GM19372 (cell line): ENCODE data around the gene SAMD4B.
A peak's percentile ranks its signal among the peaks of the same experiment; 100 is the strongest.
"Not testable (repeated sequence)": the region's sequence is repeated elsewhere in the genome, so short reads cannot be mapped to it uniquely, and the experiment has no call there.

Experiments used
- ATAC-seq: cut with Tn5 transposase; IDR thresholded peaks from one replicate; pipeline ENCODE4 v1.9.1; 2021; ENCODE audit warnings: mild to moderate bottlenecking, low read depth, moderate library complexity; ENCODE audit not compliant: unreplicated experiment

Gene SAMD4B

GRCh38 chr19:39341719-39342604, at the start of gene SAMD4B:
Gene SAMD4B (plus strand): TSS chr19:39342421. CDS start chr19:39356894, 14,473 bp downstream.
- ATAC-seq = peak; percentile 85

GRCh38 chr19:39293394-39293793, 48.8 kb upstream of the SAMD4B start:
- ATAC-seq = no peak

- ATAC-seq = no peak
Observed at GRCh38 chr19:39296055-39296645, 46.1 kb upstream of the SAMD4B start, which contains the start of gene IFNL1. Gene IFNL1 (plus strand): TSS chr19:39296407. CDS start chr19:39296422, 15 bp downstream.

- ATAC-seq = no peak
Observed at GRCh38 chr19:39296906-39297305, 45.3 kb upstream of the SAMD4B start.

- ATAC-seq = no peak
Observed at GRCh38 chr19:39297931-39298634, 44.1 kb upstream of the SAMD4B start.

- ATAC-seq = no peak
Observed at GRCh38 chr19:39299404-39299803, 42.8 kb upstream of the SAMD4B start.

GRCh38 chr19:39299832-39300231, 42.4 kb upstream of the SAMD4B start:
- no peak for ATAC-seq

- ATAC-seq = no peak
Observed at GRCh38 chr19:39301021-39301420, 41.2 kb upstream of the SAMD4B start.

GRCh38 chr19:39301562-39301961, 40.7 kb upstream of the SAMD4B start:
- no peak for ATAC-seq

- ATAC-seq = no peak
Observed at GRCh38 chr19:39303373-39304184, 38.6 kb upstream of the SAMD4B start.

- ATAC-seq = no peak
Observed at GRCh38 chr19:39304185-39304513, 38.1 kb upstream of the SAMD4B start.

GRCh38 chr19:39304701-39305571, 37.3 kb upstream of the SAMD4B start:
- no peak for ATAC-seq

- ATAC-seq = no peak
Observed at GRCh38 chr19:39306075-39306474, 36.1 kb upstream of the SAMD4B start.

- ATAC-seq = no peak
Observed at GRCh38 chr19:39307046-39307821, 35.0 kb upstream of the SAMD4B start.

- ATAC-seq = no peak
Observed at GRCh38 chr19:39307822-39308530, 34.2 kb upstream of the SAMD4B start.

- no peak for ATAC-seq
Observed at GRCh38 chr19:39308531-39309304, 33.5 kb upstream of the SAMD4B start.

- not testable (repeated sequence) for ATAC-seq
Observed at GRCh38 chr19:39309305-39309670, 32.9 kb upstream of the SAMD4B start.
